ENCODE data around the gene TRPC4. TPM values are rescaled to one million over a fixed set of nuclear protein-coding genes. Genes with fewer than 3 reads are reported as not detected.

The TRPC4 gene
- total RNA-seq, 1 donor from 2014 or later, result 6.3 TPM

- TF ChIP-seq CTCF (IDR thresholded peaks at IDR 0.05), result no peak
- DNase-seq (ENCODE audit: extremely low spot score, unreplicated experiment), result no peak
- H3K9me3 Mint-ChIP-seq (ENCODE audit: unreplicated experiment), result no peaks in the 10 kb centered on the region
These were observed 163.5 kb downstream of the TRPC4 start for GRCh38 chr13:37706041-37706440.

GRCh38 chr13:37701972-37702371 lies 167.6 kb downstream of the TRPC4 start:
- no peaks in the 10 kb centered on the region for H3K27me3 Mint-ChIP-seq (ENCODE audit: unreplicated experiment)
- H3K4me3 Mint-ChIP-seq (ENCODE audit: unreplicated experiment), result no peak overlapping the region
- no peak for TF ChIP-seq CTCF (IDR thresholded peaks at IDR 0.05)
- no peak for DNase-seq (ENCODE audit: extremely low spot score, unreplicated experiment)
- H3K27ac Mint-ChIP-seq (ENCODE audit: unreplicated experiment), result no peak overlapping the region
- H3K36me3 Mint-ChIP-seq (ENCODE audit: unreplicated experiment), result no peaks in the 10 kb centered on the region
- no peaks in the 10 kb centered on the region for H3K9me3 Mint-ChIP-seq (ENCODE audit: unreplicated experiment)
- H3K4me1 Mint-ChIP-seq (ENCODE audit: unreplicated experiment), result peaks cover 16% of the 10 kb centered on the region

More at GRCh38 chr13:37706041-37706440, 163.5 kb downstream of the TRPC4 start:
- no peak overlapping the region for H3K27ac Mint-ChIP-seq (ENCODE audit: unreplicated experiment)
- H3K36me3 Mint-ChIP-seq (ENCODE audit: unreplicated experiment), result no peaks in the 10 kb centered on the region
- peaks cover 13% of the 10 kb centered on the region for H3K4me1 Mint-ChIP-seq (ENCODE audit: unreplicated experiment)
- H3K4me3 Mint-ChIP-seq (ENCODE audit: unreplicated experiment), result no peak overlapping the region
- H3K27me3 Mint-ChIP-seq (ENCODE audit: unreplicated experiment), result no peaks in the 10 kb centered on the region

- H3K27me3 Mint-ChIP-seq (ENCODE audit: unreplicated experiment), result no peaks in the 10 kb centered on the region
- peaks cover 16% of the 10 kb centered on the region for H3K4me1 Mint-ChIP-seq (ENCODE audit: unreplicated experiment)
- DNase-seq (ENCODE audit: extremely low spot score, unreplicated experiment), result no peak
- H3K9me3 Mint-ChIP-seq (ENCODE audit: unreplicated experiment), result no peaks in the 10 kb centered on the region
- no peak overlapping the region for H3K4me3 Mint-ChIP-seq (ENCODE audit: unreplicated experiment)
- H3K36me3 Mint-ChIP-seq (ENCODE audit: unreplicated experiment), result no peaks in the 10 kb centered on the region
- H3K27ac Mint-ChIP-seq (ENCODE audit: unreplicated experiment), result peak overlapping the region; percentile 37
- TF ChIP-seq CTCF (IDR thresholded peaks at IDR 0.05), result no peak
These were observed 168.3 kb downstream of the TRPC4 start for GRCh38 chr13:37701306-37701705.

- no peaks in the 10 kb centered on the region for H3K36me3 Mint-ChIP-seq (ENCODE audit: unreplicated experiment)
- no peak for DNase-seq (ENCODE audit: extremely low spot score, unreplicated experiment)
- TF ChIP-seq CTCF (IDR thresholded peaks at IDR 0.05), result no peak
- peaks cover under 1% of the 10 kb centered on the region for H3K9me3 Mint-ChIP-seq (ENCODE audit: unreplicated experiment)
- H3K4me3 Mint-ChIP-seq (ENCODE audit: unreplicated experiment), result no peak overlapping the region
- H3K27ac Mint-ChIP-seq (ENCODE audit: unreplicated experiment), result peak overlapping the region; percentile 37
- H3K4me1 Mint-ChIP-seq (ENCODE audit: unreplicated experiment), result peaks cover 16% of the 10 kb centered on the region
- no peaks in the 10 kb centered on the region for H3K27me3 Mint-ChIP-seq (ENCODE audit: unreplicated experiment)
These were observed 168.7 kb downstream of the TRPC4 start for GRCh38 chr13:37700887-37701286.

- no peak for DNase-seq (ENCODE audit: extremely low spot score, unreplicated experiment)
- Mint-ChIP-seq H3K27ac (ENCODE audit: unreplicated experiment) (no peak overlapping the region), H3K27me3 (ENCODE audit: unreplicated experiment) (no peaks in the 10 kb centered on the region), H3K4me3 (ENCODE audit: unreplicated experiment) (no peak overlapping the region), H3K36me3 (ENCODE audit: unreplicated experiment) (peaks cover 2% of the 10 kb centered on the region), H3K9me3 (ENCODE audit: unreplicated experiment) (peaks cover 5% of the 10 kb centered on the region), H3K4me1 (ENCODE audit: unreplicated experiment) (peaks cover 4% of the 10 kb centered on the region)
- no peak for TF ChIP-seq CTCF (IDR thresholded peaks at IDR 0.05)
These were observed 174.4 kb downstream of the TRPC4 start for GRCh38 chr13:37695200-37695599.
